ENCODE results near the gene OSBPL2. TPM values are rescaled to one million over a fixed set of nuclear protein-coding genes. Genes with fewer than 3 reads are reported as not detected.
A peak's percentile ranks its signal among the peaks of the same experiment; 100 is the strongest.

Gene OSBPL2
- total RNA-seq, 1 donor from 2014 or later, result 55.3 TPM

- intact Hi-C loops (cut with micrococcal nuclease), result no loop called here
- H3K36me3 ChIP-seq, result no peaks in the 10 kb centered on the region
- H3K4me1 ChIP-seq, result peaks cover 88% of the 10 kb centered on the region
These were observed 10.7 kb downstream of the OSBPL2 start for GRCh38 chr20:62248890-62249560.

GRCh38 chr20:62252342-62252966 lies 14.1 kb downstream of the OSBPL2 start:
- peaks cover 62% of the 10 kb centered on the region for H3K4me1 ChIP-seq
- intact Hi-C loops (cut with micrococcal nuclease), result no loop called here
- H3K27ac ChIP-seq (replicated peaks), result peak overlapping the region; percentile 8
- no peak for DNase-seq
- H3K27me3 ChIP-seq (ENCODE audit: low read depth), result no peaks in the 10 kb centered on the region
- peaks cover 16% of the 10 kb centered on the region for H3K36me3 ChIP-seq
- no peaks in the 10 kb centered on the region for H3K9me3 ChIP-seq (replicated peaks)
- no peak for TF ChIP-seq CTCF (IDR thresholded peaks at IDR 0.05; ENCODE audit: borderline replicate concordance)
- H3K4me3 ChIP-seq, result no peak overlapping the region

More at GRCh38 chr20:62248890-62249560, 10.7 kb downstream of the OSBPL2 start:
- Histone ChIP-seq H3K9me3 (replicated peaks) (no peaks in the 10 kb centered on the region), H3K4me3 (no peak overlapping the region), H3K27ac (replicated peaks) (peak overlapping the region; percentile 85), H3K27me3 (ENCODE audit: low read depth) (no peaks in the 10 kb centered on the region)
- no peak for DNase-seq
- no peak for TF ChIP-seq CTCF (IDR thresholded peaks at IDR 0.05; ENCODE audit: borderline replicate concordance)

- H3K9me3 ChIP-seq (replicated peaks), result no peaks in the 10 kb centered on the region
- no peak for DNase-seq
These were observed 15.1 kb downstream of the OSBPL2 start for GRCh38 chr20:62253398-62253797.

GRCh38 chr20:62254021-62254724 lies 15.9 kb downstream of the OSBPL2 start:
- H3K9me3 ChIP-seq (replicated peaks), result no peaks in the 10 kb centered on the region
- no peak overlapping the region for H3K27ac ChIP-seq (replicated peaks)
- no peaks in the 10 kb centered on the region for H3K27me3 ChIP-seq (ENCODE audit: low read depth)
- no peak overlapping the region for H3K4me3 ChIP-seq
- intact Hi-C loops (cut with micrococcal nuclease), result no loop called here
- no peak for TF ChIP-seq CTCF (IDR thresholded peaks at IDR 0.05; ENCODE audit: borderline replicate concordance)
- peaks cover 59% of the 10 kb centered on the region for H3K4me1 ChIP-seq
- no peak for DNase-seq
- H3K36me3 ChIP-seq, result peaks cover 20% of the 10 kb centered on the region

More at GRCh38 chr20:62253398-62253797, 15.1 kb downstream of the OSBPL2 start:
- no peak overlapping the region for H3K4me3 ChIP-seq
- H3K4me1 ChIP-seq, result peaks cover 59% of the 10 kb centered on the region
- H3K27ac ChIP-seq (replicated peaks), result no peak overlapping the region
- H3K27me3 ChIP-seq (ENCODE audit: low read depth), result no peaks in the 10 kb centered on the region
- intact Hi-C loops (cut with micrococcal nuclease), result no loop called here
- no peak for TF ChIP-seq CTCF (IDR thresholded peaks at IDR 0.05; ENCODE audit: borderline replicate concordance)
- peaks cover 16% of the 10 kb centered on the region for H3K36me3 ChIP-seq

- intact Hi-C loops (cut with micrococcal nuclease), result no loop called here
- peaks cover 38% of the 10 kb centered on the region for H3K36me3 ChIP-seq
These were observed 17.7 kb downstream of the OSBPL2 start for GRCh38 chr20:62255976-62256375.

More at GRCh38 chr20:62255976-62256375, 17.7 kb downstream of the OSBPL2 start:
- no peak overlapping the region for H3K27ac ChIP-seq (replicated peaks)
- no peak overlapping the region for H3K4me3 ChIP-seq
- H3K27me3 ChIP-seq (ENCODE audit: low read depth), result no peaks in the 10 kb centered on the region
- H3K4me1 ChIP-seq, result peaks cover 47% of the 10 kb centered on the region
- TF ChIP-seq CTCF (IDR thresholded peaks at IDR 0.05; ENCODE audit: borderline replicate concordance), result no peak
- no peaks in the 10 kb centered on the region for H3K9me3 ChIP-seq (replicated peaks)
- no peak for DNase-seq

Measured in left ventricle myocardium inferior (tissue), 1 donor.